ENCODE results near the gene TTF2.
"Not testable (repeated sequence)": the region's sequence is repeated elsewhere in the genome, so short reads cannot be mapped to it uniquely, and the experiment has no call there.

TTF2 gene

GRCh38 chr1:117146072-117146471 is 85.9 kb downstream of the TTF2 start:
- no peaks in the 10 kb centered on the region for H3K27me3 ChIP-seq (ENCODE audit: control insufficient read depth, insufficient read depth, low read length, poor library complexity, severe bottlenecking)
- no peaks in the 10 kb centered on the region for H3K9me3 ChIP-seq (ENCODE audit: control insufficient read depth, low read length)
- WGBS, 2 experiments = 78 to 95% methylated on average over 2 of the region's 2 CpGs
- no peaks in the 10 kb centered on the region for H3K36me3 ChIP-seq (ENCODE audit: control insufficient read depth, insufficient read depth, low read length)
- no peak overlapping the region for H3K4me3 ChIP-seq (ENCODE audit: insufficient read depth, low read depth, low read length)
- H3K4me1 ChIP-seq (ENCODE audit: control insufficient read depth, insufficient read depth, low read length) = peaks cover 21% of the 10 kb centered on the region
- H3K27ac ChIP-seq (ENCODE audit: insufficient read depth, low read depth, low read length, poor library complexity, severe bottlenecking) = no peak overlapping the region

- Histone ChIP-seq H3K4me1 (ENCODE audit: control insufficient read depth, insufficient read depth, low read length) (peaks cover 21% of the 10 kb centered on the region), H3K27me3 (ENCODE audit: control insufficient read depth, insufficient read depth, low read length, poor library complexity, severe bottlenecking) (no peaks in the 10 kb centered on the region), H3K4me3 (ENCODE audit: insufficient read depth, low read depth, low read length) (no peak overlapping the region), H3K27ac (ENCODE audit: insufficient read depth, low read depth, low read length, poor library complexity, severe bottlenecking) (no peak overlapping the region), H3K9me3 (ENCODE audit: control insufficient read depth, low read length) (no peaks in the 10 kb centered on the region), H3K36me3 (ENCODE audit: control insufficient read depth, insufficient read depth, low read length) (no peaks in the 10 kb centered on the region)
- 85 to 92% methylated on average over 7 to 8 of the region's 8 CpGs for WGBS, 2 experiments
Observed at GRCh38 chr1:117146575-117147340, 86.6 kb downstream of the TTF2 start.

- H3K27me3 ChIP-seq (ENCODE audit: control insufficient read depth, insufficient read depth, low read length, poor library complexity, severe bottlenecking) = no peaks in the 10 kb centered on the region
- H3K9me3 ChIP-seq (ENCODE audit: control insufficient read depth, low read length) = no peaks in the 10 kb centered on the region
- H3K4me3 ChIP-seq (ENCODE audit: insufficient read depth, low read depth, low read length) = no peak overlapping the region
- H3K27ac ChIP-seq (ENCODE audit: insufficient read depth, low read depth, low read length, poor library complexity, severe bottlenecking) = no peak overlapping the region
- WGBS, 2 experiments = 65 to 70% methylated on average over 4 of the region's 4 CpGs
- H3K36me3 ChIP-seq (ENCODE audit: control insufficient read depth, insufficient read depth, low read length) = no peaks in the 10 kb centered on the region
- peaks cover 21% of the 10 kb centered on the region for H3K4me1 ChIP-seq (ENCODE audit: control insufficient read depth, insufficient read depth, low read length)
Observed at GRCh38 chr1:117147341-117147831, 87.3 kb downstream of the TTF2 start.

DNA sequence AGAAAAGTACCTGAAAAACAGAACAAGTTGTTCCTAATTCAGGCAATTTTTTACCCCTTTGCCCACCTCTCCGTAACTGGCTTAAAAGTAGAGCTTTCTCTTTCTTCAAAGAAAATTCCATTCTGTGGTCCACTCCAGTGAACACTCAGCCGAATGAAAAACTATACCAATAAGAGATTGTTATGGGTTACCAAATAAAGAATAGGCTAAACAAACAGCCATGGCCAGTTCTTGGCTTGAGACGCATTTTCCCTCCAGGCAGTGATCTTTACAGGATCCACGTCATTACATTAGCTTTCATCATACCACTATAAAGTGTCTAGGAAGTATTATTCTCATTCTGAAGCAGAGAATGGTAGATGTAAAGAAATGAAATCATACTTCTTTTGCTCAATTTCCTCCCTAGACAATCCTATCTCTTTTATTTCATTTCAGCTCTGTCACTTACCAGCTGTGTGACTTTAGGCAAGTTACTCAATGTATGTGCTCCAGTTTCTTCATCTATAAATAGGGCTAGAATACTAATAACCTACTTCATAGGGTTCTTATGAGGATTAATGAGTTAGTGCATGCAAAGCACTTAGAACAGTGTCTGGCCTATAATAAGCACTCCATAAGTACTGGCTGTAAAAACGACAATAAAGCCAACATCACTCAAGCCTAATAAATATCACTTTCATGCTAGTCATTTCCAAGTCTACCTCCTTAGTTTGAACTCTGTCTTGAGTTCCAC is 87.9 kb downstream of the TTF2 start:
- no peaks in the 10 kb centered on the region for H3K36me3 ChIP-seq (ENCODE audit: control insufficient read depth, insufficient read depth, low read length)
- 83 to 93% methylated on average over 4 of the region's 5 CpGs for WGBS, 2 experiments
- H3K27me3 ChIP-seq (ENCODE audit: control insufficient read depth, insufficient read depth, low read length, poor library complexity, severe bottlenecking) = no peaks in the 10 kb centered on the region
- H3K9me3 ChIP-seq (ENCODE audit: control insufficient read depth, low read length) = no peaks in the 10 kb centered on the region
- no peak overlapping the region for H3K27ac ChIP-seq (ENCODE audit: insufficient read depth, low read depth, low read length, poor library complexity, severe bottlenecking)
- H3K4me3 ChIP-seq (ENCODE audit: insufficient read depth, low read depth, low read length) = no peak overlapping the region
- H3K4me1 ChIP-seq (ENCODE audit: control insufficient read depth, insufficient read depth, low read length) = peaks cover 21% of the 10 kb centered on the region

- Histone ChIP-seq H3K9me3 (ENCODE audit: control insufficient read depth, low read length) (no peaks in the 10 kb centered on the region), H3K27ac (ENCODE audit: insufficient read depth, low read depth, low read length, poor library complexity, severe bottlenecking) (no peak overlapping the region), H3K36me3 (ENCODE audit: control insufficient read depth, insufficient read depth, low read length) (no peaks in the 10 kb centered on the region), H3K4me1 (ENCODE audit: control insufficient read depth, insufficient read depth, low read length) (peaks cover 21% of the 10 kb centered on the region), H3K4me3 (ENCODE audit: insufficient read depth, low read depth, low read length) (no peak overlapping the region), H3K27me3 (ENCODE audit: control insufficient read depth, insufficient read depth, low read length, poor library complexity, severe bottlenecking) (no peaks in the 10 kb centered on the region)
- 83 to 100% methylated on average over 1 of the region's 2 CpGs for WGBS, 2 experiments
Observed at GRCh38 chr1:117150316-117150715, 90.2 kb downstream of the TTF2 start.

DNA sequence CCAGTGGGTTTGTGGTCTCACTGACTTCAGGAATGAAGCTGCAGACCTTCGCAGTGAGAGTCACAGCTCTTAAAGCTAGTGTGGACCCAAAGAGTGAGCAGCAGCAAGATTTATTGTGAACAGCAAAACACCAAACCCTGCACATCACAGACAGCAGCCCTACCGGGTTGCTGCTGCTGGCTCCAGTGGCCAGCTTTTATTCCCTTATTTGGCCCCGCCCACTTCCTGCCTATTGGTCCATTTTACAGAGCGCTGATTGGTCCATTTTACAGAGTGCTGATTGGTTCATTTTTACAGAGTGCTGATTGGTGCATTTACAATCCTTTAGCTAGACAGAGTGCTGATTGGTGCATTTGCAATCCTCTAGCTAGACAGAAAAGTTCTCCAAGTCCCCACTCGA is 91.2 kb downstream of the TTF2 start:
- not testable (repeated sequence) for H3K27ac ChIP-seq (ENCODE audit: insufficient read depth, low read depth, low read length, poor library complexity, severe bottlenecking); H3K27me3 ChIP-seq (ENCODE audit: control insufficient read depth, insufficient read depth, low read length, poor library complexity, severe bottlenecking); H3K4me3 ChIP-seq (ENCODE audit: insufficient read depth, low read depth, low read length); H3K36me3 ChIP-seq (ENCODE audit: control insufficient read depth, insufficient read depth, low read length); H3K9me3 ChIP-seq (ENCODE audit: control insufficient read depth, low read length)
- 88 to 95% methylated on average over 5 of the region's 5 CpGs for WGBS, 2 experiments
- peaks cover 18% of the 10 kb centered on the region for H3K4me1 ChIP-seq (ENCODE audit: control insufficient read depth, insufficient read depth, low read length)
